Heart left ventricle (tissue), 13 donors: ENCODE results near the gene MLPH.

Experiments
- POLR2A ChIP-seq, 2 donors: fragments of 450-650 bp; IDR thresholded peaks; one replicate each; pipeline ENCODE4 v1.6.1; 2017; ENCODE audit warnings: antibody characterized with exemption in 2 of 2, mild to moderate bottlenecking in 2 of 2, moderate library complexity in 2 of 2
- TF ChIP-seq, protein P1 (sequence below), 12 donors: fragments of 200-600 bp; sonication (generic) in 4 of 12; IDR thresholded peaks; one replicate each; pipeline versions ENCODE4 v1.5.0 to v1.8.0; 2018 to 2022; ENCODE audit warnings: antibody characterized with exemption in 12 of 12, mild to moderate bottlenecking in 5 of 12
- donor health status: ischemic (EF 13 %, LVEDD 7.1; RV severe dilation, severe dysfunction).
- donor health status: DM: no; HTN: yes; CAD: no.
- donor health status: DM: no; HTN: no; CAD: no.
- donor health status: ischemic (EF 25% LVEDD 6.9; RV normal size, moderate dysfunction).
- donor health status: ischemic (EF 25% LVEDD 5.7; RV mildly dilated, moderate dysfunction).
- donor health status: ischemic (EF 35%, LVEDD 5.7; RV mildly dilated, moderate dysfunction).
- donor health status: nonischemic (EF 11% LVEDD 7.7; RV severe dilation, severe dysfunction).
- donor health status: DM: yes; HTN: yes; CAD: no.
- donor health status: PGD.
- donor health status: ischemic (EF 29% LVEDD 5.4; RV normal size, mild dysfunction).
- donor health status: nonischemic (EF 23%, LVEDD 6.1; RV moderate dilation, normal function).

DNA sequence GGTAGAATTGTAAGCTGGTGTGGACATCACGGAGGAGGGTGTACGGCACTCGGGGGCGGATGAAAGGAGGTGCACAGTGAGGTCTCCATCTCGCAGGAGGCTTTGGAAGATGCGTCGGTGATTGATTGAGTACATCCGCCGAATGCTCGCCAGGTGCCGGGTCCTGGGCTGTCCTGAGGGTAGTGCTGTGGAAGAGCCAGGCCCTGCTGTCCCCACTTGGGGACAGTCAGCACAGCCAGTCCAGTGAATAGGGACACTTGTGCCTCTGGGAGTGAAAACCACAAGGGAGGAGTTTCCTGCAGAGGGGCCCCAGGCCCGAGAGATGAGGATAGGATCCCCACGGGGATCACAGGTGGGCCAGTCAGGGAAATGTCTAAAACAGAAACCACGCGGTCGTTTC lies 28.1 kb downstream of the MLPH start:
- TF ChIP-seq, protein P1, sequence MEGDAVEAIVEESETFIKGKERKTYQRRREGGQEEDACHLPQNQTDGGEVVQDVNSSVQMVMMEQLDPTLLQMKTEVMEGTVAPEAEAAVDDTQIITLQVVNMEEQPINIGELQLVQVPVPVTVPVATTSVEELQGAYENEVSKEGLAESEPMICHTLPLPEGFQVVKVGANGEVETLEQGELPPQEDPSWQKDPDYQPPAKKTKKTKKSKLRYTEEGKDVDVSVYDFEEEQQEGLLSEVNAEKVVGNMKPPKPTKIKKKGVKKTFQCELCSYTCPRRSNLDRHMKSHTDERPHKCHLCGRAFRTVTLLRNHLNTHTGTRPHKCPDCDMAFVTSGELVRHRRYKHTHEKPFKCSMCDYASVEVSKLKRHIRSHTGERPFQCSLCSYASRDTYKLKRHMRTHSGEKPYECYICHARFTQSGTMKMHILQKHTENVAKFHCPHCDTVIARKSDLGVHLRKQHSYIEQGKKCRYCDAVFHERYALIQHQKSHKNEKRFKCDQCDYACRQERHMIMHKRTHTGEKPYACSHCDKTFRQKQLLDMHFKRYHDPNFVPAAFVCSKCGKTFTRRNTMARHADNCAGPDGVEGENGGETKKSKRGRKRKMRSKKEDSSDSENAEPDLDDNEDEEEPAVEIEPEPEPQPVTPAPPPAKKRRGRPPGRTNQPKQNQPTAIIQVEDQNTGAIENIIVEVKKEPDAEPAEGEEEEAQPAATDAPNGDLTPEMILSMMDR (IDR thresholded peaks at IDR 0.05) = no peak
- no peak for TF ChIP-seq POLR2A (IDR thresholded peaks at IDR 0.05)
